Measurements from ENCODE around the gene HYAL2. TPM values are rescaled to one million over a fixed set of nuclear protein-coding genes. Genes with fewer than 3 reads are reported as not detected.

The HYAL2 gene
- total and polyA plus RNA-seq, 12 donors: 25.1 to 135 (median 39.0) TPM

DNA sequence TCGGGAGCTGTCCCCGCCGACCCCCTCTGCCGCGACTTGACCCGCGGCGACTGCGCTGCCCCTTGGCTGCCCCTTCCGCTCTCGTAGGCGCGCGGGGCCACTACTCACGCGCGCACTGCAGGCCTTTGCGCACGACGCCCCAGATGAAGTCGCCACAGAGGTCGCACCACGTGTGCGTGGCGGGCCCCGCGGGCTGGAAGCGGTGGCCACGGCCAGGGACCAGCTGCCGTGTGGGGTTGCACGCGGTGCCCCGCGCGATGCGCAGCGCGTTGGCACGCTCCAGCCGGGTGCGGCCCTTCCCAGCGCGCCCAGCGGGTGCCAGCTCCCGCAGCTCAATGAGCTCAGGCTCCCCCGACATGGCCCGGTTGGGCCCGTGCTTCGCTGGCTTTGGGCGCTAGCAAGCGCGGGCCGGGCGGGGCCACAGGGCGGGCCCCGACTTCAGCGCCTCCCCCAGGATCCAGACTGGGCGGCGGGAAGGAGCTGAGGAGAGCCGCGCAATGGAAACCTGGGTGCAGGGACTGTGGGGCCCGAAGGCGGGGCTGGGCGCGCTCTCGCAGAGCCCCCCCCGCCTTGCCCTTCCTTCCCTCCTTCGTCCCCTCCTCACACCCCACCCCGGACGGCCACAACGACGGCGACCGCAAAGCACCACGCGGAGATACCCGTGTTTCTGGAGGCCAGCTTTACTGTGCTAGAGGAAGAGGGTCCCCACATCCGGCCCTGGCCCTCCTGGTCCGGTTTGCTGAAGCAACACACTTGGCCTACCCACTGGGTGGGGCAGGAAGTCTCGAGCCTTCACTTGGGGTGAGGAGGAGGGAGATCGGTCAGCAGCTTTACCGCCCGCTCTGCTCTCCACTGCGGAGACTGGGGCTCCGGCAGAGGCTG lies 18.1 kb upstream of the HYAL2 start, which contains the start of gene RASSF1:
RASSF1 (minus strand) TSS at position 389 of the 882 bp plus-strand sequence; CDS start at position 358, 31 bp downstream.
- H3K4me3 ChIP-seq: peak within 1 kb of the TSS; percentile 46 to 88 (median 64)
- H3K27me3 ChIP-seq: no peaks in the 10 kb centered on the region
- intact Hi-C loops (cut with DNase I): loop anchor here in 1 of 10 donors (10.0 kb wide), 1 partner anchor 1094 kb away; no protein-coding TSS in a partner anchor
- 6 to 8% methylated on average over 63 to 85 of the region's 85 CpGs for WGBS, 2 donors
- peaks cover 0 to 5% (median 0%) of the 10 kb centered on the region in 9 donors for H3K36me3 ChIP-seq
- DNase-seq (peak; percentile 79 to 81), ATAC-seq (peak; percentile 12 to 58 (median 38))
- TF ChIP-seq, protein P1, sequence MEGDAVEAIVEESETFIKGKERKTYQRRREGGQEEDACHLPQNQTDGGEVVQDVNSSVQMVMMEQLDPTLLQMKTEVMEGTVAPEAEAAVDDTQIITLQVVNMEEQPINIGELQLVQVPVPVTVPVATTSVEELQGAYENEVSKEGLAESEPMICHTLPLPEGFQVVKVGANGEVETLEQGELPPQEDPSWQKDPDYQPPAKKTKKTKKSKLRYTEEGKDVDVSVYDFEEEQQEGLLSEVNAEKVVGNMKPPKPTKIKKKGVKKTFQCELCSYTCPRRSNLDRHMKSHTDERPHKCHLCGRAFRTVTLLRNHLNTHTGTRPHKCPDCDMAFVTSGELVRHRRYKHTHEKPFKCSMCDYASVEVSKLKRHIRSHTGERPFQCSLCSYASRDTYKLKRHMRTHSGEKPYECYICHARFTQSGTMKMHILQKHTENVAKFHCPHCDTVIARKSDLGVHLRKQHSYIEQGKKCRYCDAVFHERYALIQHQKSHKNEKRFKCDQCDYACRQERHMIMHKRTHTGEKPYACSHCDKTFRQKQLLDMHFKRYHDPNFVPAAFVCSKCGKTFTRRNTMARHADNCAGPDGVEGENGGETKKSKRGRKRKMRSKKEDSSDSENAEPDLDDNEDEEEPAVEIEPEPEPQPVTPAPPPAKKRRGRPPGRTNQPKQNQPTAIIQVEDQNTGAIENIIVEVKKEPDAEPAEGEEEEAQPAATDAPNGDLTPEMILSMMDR (IDR thresholded peaks at IDR 0.05): peak in 1 of 9 donors; percentile 12
- peaks cover 17 to 64% (median 51%) of the 10 kb centered on the region in 9 donors for H3K4me1 ChIP-seq
- no peaks in the 10 kb centered on the region for H3K9me3 ChIP-seq
- peak within 1 kb of the TSS; percentile 51 to 100 (median 96) for H3K27ac ChIP-seq

DNA sequence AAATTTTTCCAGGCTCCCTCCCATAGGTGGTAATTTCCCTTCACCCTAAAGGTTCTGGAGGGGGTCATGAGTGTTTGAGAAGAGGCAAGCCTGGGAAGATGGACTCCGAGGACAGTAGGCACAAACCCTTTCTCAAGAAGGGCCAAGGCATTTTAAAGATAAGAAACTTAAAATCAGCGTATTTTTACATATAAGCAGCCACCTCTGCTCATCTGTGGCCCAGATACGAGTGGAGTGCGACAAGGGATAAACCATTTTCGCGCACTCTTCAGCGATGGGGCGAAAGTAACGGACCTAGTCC lies 17.6 kb upstream of the HYAL2 start:
- H3K4me1 ChIP-seq: peaks cover 11 to 64% (median 51%) of the 10 kb centered on the region in 9 donors
- no peak for ATAC-seq
- intact Hi-C loops (cut with DNase I): loop anchor here in 1 of 10 donors (10.0 kb wide), 1 partner anchor 1095 kb away; no protein-coding TSS in a partner anchor

DNA sequence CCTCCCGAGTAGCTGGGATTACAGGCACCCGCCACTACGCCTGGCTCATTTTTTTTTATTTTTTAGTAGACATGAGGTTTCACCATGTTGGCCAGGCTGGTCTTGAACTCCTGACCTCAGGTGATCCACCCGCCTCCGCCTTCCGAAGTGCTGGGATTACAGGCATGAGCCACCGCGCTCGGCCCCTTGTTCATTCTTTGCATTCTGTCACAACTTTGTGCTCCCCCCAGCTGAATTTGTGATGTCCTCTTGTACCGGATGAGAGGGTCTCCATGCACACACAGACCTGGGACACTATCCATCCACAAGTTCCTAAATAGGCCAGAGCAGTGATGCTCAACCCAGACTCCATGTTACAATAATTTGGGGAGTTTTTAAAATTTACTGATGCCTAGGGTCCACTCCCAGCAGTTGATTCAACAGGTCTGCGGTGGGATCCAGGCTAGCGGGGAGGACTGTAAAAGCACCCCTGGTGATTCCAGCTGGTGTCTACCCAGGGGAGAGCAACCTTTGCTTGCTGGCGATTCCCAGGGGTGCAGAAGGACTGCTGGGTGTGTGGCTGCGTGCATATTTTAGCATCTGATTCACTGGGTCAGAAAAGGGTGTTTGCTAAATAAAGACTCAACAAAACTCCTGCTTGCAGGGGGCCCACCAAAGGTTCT lies 17.1 kb upstream of the HYAL2 start:
- no peak for ATAC-seq
- Histone ChIP-seq H3K4me3 (peak overlapping the region in 9 of 10 donors; percentile 47 to 88 (median 64)), H3K4me1 (peaks cover 11 to 66% (median 56%) of the 10 kb centered on the region in 9 donors), H3K36me3 (peaks cover 0 to 12% (median 0%) of the 10 kb centered on the region in 9 donors), H3K27ac (peak overlapping the region; percentile 51 to 100 (median 96)), H3K27me3 (no peaks in the 10 kb centered on the region), H3K9me3 (no peaks in the 10 kb centered on the region)
- DNase-seq: no peak
- 84 to 89% methylated on average over 14 of the region's 14 CpGs for WGBS, 2 donors
- TF ChIP-seq, protein P1 (IDR thresholded peaks at IDR 0.05): no peak
- intact Hi-C loops (cut with DNase I): loop anchor here in 1 of 10 donors (5.0 to 10.0 kb wide), 2 partner anchors 37 to 1095 kb away; partner anchors contain the start of gene HYAL1

More for the DNA sequence above, 17.6 kb upstream of the HYAL2 start:
- peak overlapping the region; percentile 51 to 100 (median 96) for H3K27ac ChIP-seq
- no peak for DNase-seq
- TF ChIP-seq, protein P1 (IDR thresholded peaks at IDR 0.05): no peak
- H3K4me3 ChIP-seq: peak overlapping the region; percentile 46 to 88 (median 64)
- no peaks in the 10 kb centered on the region for H3K9me3 ChIP-seq
- peaks cover 0 to 7% (median 0%) of the 10 kb centered on the region in 9 donors for H3K36me3 ChIP-seq
- 22 to 35% methylated on average over 9 of the region's 9 CpGs for WGBS, 2 donors
- H3K27me3 ChIP-seq: no peaks in the 10 kb centered on the region

DNA sequence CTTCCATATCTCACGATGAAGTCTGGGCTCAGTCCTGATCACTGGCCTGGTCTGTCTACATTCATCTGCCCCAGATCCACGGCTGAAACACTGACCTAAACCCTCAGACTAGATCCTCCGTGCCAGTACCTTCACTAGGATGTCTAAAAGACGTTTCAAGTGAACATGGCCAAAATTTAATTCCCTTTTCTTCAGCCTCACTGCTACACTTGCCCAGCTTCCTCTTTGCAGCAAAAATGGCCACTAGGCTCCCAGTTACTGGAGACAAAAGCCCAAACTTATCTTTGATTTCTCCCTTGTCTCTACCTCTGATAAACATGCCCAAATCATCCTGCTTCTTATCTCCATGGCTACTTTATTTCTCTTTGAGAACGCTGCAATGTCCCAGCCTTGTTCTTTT lies 16.4 kb upstream of the HYAL2 start:
- peak overlapping the region in 7 of 10 donors; percentile 61 to 88 (median 73) for H3K4me3 ChIP-seq
- ATAC-seq: no peak
- intact Hi-C loops (cut with DNase I): loop anchor here in 1 of 10 donors (5.0 kb wide), 1 partner anchor 37 kb away; the partner anchor contains the start of gene HYAL1
- H3K27me3 ChIP-seq: no peaks in the 10 kb centered on the region
- H3K36me3 ChIP-seq: peaks cover 0 to 13% (median 0%) of the 10 kb centered on the region in 9 donors
- no peaks in the 10 kb centered on the region for H3K9me3 ChIP-seq
- H3K4me1 ChIP-seq: peaks cover 15 to 72% (median 63%) of the 10 kb centered on the region in 9 donors
- H3K27ac ChIP-seq: peak overlapping the region in 9 of 10 donors; percentile 92 to 100 (median 97)
- DNase-seq: no peak
- TF ChIP-seq, protein P1 (IDR thresholded peaks at IDR 0.05): no peak
- WGBS, 2 donors: 64 to 76% methylated on average over 5 of the region's 5 CpGs

All from heart right ventricle (tissue), 16 donors.